ENCODE results near the gene DCAF6. TPM values are rescaled to one million over a fixed set of nuclear protein-coding genes. Genes with fewer than 3 reads are reported as not detected.
A peak's percentile ranks its signal among the peaks of the same experiment; 100 is the strongest.

Gene DCAF6
- total and polyA plus RNA-seq, 4 donors: 33.5 to 105 (median 71.1) TPM

DNA sequence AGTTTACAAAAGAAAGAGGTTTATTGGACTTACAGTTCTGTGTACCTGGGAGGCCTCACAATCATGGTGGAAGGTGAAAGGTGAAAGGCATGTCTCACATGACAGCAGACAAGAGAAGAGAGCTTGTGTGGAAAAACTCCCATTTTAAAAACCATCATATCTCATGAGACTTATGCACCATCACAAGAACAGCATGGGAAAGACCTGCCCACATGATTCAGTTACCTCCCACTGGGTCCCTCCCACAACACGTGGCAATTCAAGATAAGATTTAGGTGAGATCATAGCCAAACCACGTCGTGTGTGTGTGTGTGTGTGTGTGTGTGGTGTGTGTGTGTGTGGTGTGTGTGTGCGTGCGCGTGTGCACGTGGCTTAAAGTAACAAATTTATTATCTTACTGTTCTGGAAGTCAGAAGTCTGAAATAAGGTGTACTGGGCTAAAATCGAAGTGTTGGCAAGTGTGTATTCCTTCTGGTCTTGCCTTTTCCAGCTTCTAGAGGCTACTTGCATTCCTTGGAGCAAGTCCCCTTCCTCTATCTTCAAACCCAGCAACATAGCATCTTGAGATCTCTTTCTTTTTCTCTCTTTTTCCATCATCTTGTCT is 48.5 kb downstream of the DCAF6 start:
- Histone ChIP-seq H3K9ac (ENCODE audit: low read depth in 1 of 2, low read length in 2 of 2) (no peak overlapping the region), H3K4me1 (ENCODE audit: control insufficient read depth in 4 of 4, insufficient read depth in 4 of 4, low read length in 3 of 4) (peaks cover 0 to 16% (median 2%) of the 10 kb centered on the region in 4 donors), H3K9me3 (ENCODE audit: control insufficient read depth in 4 of 4, low read length in 3 of 4) (no peaks in the 10 kb centered on the region), H3K4me3 (ENCODE audit: low read depth in 1 of 3, low read length in 3 of 3) (no peak overlapping the region), H3K27ac (ENCODE audit: low read depth in 1 of 2, low read length in 2 of 2) (no peak overlapping the region), H3K36me3 (ENCODE audit: control insufficient read depth in 4 of 4, insufficient read depth in 3 of 4, low read depth in 1 of 4, low read length in 3 of 4) (peaks cover 0 to 14% (median 7%) of the 10 kb centered on the region in 4 donors), H3K27me3 (ENCODE audit: control insufficient read depth in 4 of 4, insufficient read depth in 4 of 4, low read length in 3 of 4) (no peaks in the 10 kb centered on the region)
- peak; percentile 72 for DNase-seq (ENCODE audit: low spot score)
- TF ChIP-seq JUND (IDR thresholded peaks at IDR 0.05) (no peak), YY1 (IDR thresholded peaks at IDR 0.05) (no peak), HNF4G (IDR thresholded peaks at IDR 0.05) (no peak)
- 80% methylated on average over 8 of the region's 8 CpGs for WGBS

DNA sequence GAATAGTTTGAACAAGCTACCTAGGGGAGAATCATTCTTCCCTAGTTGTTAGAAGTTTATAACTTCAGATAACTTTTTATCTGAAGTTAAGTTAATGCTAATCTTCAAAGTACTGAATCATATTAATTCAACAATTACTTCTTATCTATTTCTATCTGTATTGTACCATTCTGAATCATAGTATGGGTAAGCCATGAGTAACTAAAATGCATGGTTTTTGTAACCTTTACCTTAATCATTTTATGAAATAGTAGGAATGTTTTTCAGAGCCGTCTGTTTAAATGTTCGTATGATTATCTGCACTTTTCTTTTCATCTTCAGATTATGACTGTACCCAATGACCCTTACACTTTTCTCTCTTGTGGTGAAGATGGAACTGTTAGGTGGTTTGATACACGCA is 50.7 kb downstream of the DCAF6 start:
- Histone ChIP-seq H3K27me3 (ENCODE audit: control insufficient read depth in 4 of 4, insufficient read depth in 4 of 4, low read length in 3 of 4) (no peaks in the 10 kb centered on the region), H3K4me1 (ENCODE audit: control insufficient read depth in 4 of 4, insufficient read depth in 4 of 4, low read length in 3 of 4) (peaks cover 0 to 14% (median 2%) of the 10 kb centered on the region in 4 donors), H3K4me3 (ENCODE audit: low read depth in 1 of 3, low read length in 3 of 3) (no peak overlapping the region), H3K9ac (ENCODE audit: low read depth in 1 of 2, low read length in 2 of 2) (no peak overlapping the region), H3K27ac (ENCODE audit: low read depth in 1 of 2, low read length in 2 of 2) (no peak overlapping the region), H3K36me3 (ENCODE audit: control insufficient read depth in 4 of 4, insufficient read depth in 3 of 4, low read depth in 1 of 4, low read length in 3 of 4) (peaks cover 2 to 18% (median 7%) of the 10 kb centered on the region in 4 donors), H3K9me3 (ENCODE audit: control insufficient read depth in 4 of 4, low read length in 3 of 4) (no peaks in the 10 kb centered on the region)
- WGBS: 91% methylated on average over 3 of the region's 3 CpGs
- no peak for DNase-seq (ENCODE audit: low spot score)
- no peak for TF ChIP-seq SP1 (IDR thresholded peaks at IDR 0.05)
- TF ChIP-seq NR2F2 (IDR thresholded peaks at IDR 0.05): no peak
- no peak for TF ChIP-seq TAF1 (conservative IDR thresholded peaks at IDR 0.05)
- TF ChIP-seq, protein P1, sequence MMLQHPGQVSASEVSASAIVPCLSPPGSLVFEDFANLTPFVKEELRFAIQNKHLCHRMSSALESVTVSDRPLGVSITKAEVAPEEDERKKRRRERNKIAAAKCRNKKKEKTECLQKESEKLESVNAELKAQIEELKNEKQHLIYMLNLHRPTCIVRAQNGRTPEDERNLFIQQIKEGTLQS (IDR thresholded peaks at IDR 0.05): no peak
- TF ChIP-seq EGR1 (IDR thresholded peaks at IDR 0.05; ENCODE audit: low read depth in 2 of 2): no peak
- no peak for TF ChIP-seq JUND (IDR thresholded peaks at IDR 0.05)
- TF ChIP-seq RAD21 (IDR thresholded peaks at IDR 0.05): no peak
- TF ChIP-seq, protein P2, sequence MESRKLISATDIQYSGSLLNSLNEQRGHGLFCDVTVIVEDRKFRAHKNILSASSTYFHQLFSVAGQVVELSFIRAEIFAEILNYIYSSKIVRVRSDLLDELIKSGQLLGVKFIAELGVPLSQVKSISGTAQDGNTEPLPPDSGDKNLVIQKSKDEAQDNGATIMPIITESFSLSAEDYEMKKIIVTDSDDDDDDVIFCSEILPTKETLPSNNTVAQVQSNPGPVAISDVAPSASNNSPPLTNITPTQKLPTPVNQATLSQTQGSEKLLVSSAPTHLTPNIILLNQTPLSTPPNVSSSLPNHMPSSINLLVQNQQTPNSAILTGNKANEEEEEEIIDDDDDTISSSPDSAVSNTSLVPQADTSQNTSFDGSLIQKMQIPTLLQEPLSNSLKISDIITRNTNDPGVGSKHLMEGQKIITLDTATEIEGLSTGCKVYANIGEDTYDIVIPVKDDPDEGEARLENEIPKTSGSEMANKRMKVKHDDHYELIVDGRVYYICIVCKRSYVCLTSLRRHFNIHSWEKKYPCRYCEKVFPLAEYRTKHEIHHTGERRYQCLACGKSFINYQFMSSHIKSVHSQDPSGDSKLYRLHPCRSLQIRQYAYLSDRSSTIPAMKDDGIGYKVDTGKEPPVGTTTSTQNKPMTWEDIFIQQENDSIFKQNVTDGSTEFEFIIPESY (IDR thresholded peaks at IDR 0.05): no peak

DNA sequence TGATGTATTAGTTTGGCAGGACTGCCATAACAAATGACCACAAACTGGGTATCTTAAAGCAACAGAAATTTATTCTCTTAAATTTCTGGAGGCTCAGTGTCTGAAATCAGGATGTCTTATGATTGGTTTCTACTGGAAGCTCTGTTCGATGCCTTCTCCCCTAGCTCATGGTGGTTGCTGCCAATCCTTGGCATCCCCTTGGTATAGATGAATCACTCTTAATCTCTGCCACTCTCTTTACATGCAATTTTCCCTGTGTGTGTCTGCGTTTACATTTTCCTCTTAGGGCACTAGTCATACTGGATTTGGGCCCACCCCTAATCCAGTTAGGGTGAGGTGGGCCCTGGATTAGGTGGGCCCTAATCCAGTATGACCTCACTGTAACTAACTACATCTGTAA is 55.1 kb downstream of the DCAF6 start:
- WGBS: 95% methylated on average over 2 of the region's 2 CpGs
- Histone ChIP-seq H3K36me3 (ENCODE audit: control insufficient read depth in 4 of 4, insufficient read depth in 3 of 4, low read depth in 1 of 4, low read length in 3 of 4) (peaks cover 3 to 24% (median 11%) of the 10 kb centered on the region in 4 donors), H3K9ac (ENCODE audit: low read depth in 1 of 2, low read length in 2 of 2) (no peak overlapping the region), H3K27me3 (ENCODE audit: control insufficient read depth in 4 of 4, insufficient read depth in 4 of 4, low read length in 3 of 4) (no peaks in the 10 kb centered on the region), H3K4me1 (ENCODE audit: control insufficient read depth in 4 of 4, insufficient read depth in 4 of 4, low read length in 3 of 4) (peaks cover 6 to 14% (median 10%) of the 10 kb centered on the region in 4 donors), H3K9me3 (ENCODE audit: control insufficient read depth in 4 of 4, low read length in 3 of 4) (no peaks in the 10 kb centered on the region), H3K4me3 (ENCODE audit: low read depth in 1 of 3, low read length in 3 of 3) (no peak overlapping the region), H3K27ac (ENCODE audit: low read depth in 1 of 2, low read length in 2 of 2) (no peak overlapping the region)
- TF ChIP-seq RXRA (IDR thresholded peaks at IDR 0.05) (no peak), EGR1 (IDR thresholded peaks at IDR 0.05; ENCODE audit: low read depth in 2 of 2) (no peak), TAF1 (conservative IDR thresholded peaks at IDR 0.05) (no peak), SP1 (IDR thresholded peaks at IDR 0.05) (no peak), YY1 (IDR thresholded peaks at IDR 0.05) (no peak), GABPA (IDR thresholded peaks at IDR 0.05 in 1 of 2, conservative IDR thresholded peaks at IDR 0.05 in 1 of 2) (no peak), JUND (IDR thresholded peaks at IDR 0.05) (no peak)
- DNase-seq (ENCODE audit: low spot score): no peak
